HL-60/S4 treated with phorbol 12-myristate 13-acetate at 8.2 ng/mL for 4 days and 3 days (cell line): ENCODE measurements around the gene FMN1.
"Not testable (repeated sequence)": the region's sequence is repeated elsewhere in the genome, so short reads cannot be mapped to it uniquely, and the experiment has no call there.

ENCODE experiments used
- in situ Hi-C: fragments of 300-500 bp; cut with MboI; formaldehyde crosslinking; loops from 2 replicates; pipeline ENCODE4 v1.15.0; 2022; ENCODE audit warnings: low sequenced_read_pairs

Gene FMN1

DNA sequence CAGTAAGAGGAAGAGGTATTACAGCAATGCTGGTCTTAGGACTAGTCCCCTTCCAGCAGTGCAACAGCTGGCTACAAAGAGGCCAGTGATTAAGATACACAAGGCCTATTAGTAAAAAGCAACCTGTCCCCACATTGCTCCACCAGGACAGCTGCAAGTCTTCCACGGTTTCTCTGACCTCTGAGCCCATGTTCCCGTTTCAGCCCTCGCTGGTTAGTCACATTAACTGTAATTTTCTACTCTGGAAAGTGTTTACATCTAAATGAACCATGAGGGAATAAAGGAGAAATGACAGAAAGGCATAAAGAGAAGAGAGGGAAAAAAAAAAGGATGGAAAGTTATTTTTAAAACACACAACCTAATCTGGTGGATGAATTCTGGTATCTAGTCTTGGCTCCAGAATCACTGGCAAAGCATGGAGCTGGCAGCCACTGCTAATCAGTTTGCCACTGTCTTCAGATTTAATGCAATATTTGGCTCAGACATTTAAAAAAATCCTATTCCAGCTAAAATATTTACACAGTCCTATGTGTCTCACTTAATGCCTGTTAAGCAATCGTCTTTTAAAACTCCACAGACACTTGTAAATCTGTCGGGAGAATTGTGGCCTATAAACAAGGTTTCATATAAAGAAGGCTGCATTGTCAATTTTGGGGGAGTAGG, 321.8 kb downstream of the FMN1 start:
- in situ Hi-C loops, result no loop called here

DNA sequence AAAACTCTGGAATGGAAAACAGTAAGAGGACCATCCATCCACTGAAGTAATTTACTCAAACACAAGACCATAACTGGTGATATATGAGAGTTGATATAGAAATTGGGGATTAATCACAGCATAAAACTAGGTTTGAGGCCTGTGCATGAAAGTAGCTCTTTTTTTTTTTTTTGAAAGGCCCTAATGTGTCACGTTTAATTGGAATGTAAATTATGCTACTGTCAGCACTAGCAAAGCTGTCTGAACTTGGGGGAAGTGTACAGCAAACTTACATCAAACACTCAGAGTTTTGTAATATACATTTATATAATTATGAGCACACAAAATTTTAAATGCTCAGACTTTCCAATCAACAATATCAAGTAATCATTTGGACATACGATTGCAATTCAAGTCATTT, 322.6 kb downstream of the FMN1 start:
- in situ Hi-C loops, result no loop called here

DNA sequence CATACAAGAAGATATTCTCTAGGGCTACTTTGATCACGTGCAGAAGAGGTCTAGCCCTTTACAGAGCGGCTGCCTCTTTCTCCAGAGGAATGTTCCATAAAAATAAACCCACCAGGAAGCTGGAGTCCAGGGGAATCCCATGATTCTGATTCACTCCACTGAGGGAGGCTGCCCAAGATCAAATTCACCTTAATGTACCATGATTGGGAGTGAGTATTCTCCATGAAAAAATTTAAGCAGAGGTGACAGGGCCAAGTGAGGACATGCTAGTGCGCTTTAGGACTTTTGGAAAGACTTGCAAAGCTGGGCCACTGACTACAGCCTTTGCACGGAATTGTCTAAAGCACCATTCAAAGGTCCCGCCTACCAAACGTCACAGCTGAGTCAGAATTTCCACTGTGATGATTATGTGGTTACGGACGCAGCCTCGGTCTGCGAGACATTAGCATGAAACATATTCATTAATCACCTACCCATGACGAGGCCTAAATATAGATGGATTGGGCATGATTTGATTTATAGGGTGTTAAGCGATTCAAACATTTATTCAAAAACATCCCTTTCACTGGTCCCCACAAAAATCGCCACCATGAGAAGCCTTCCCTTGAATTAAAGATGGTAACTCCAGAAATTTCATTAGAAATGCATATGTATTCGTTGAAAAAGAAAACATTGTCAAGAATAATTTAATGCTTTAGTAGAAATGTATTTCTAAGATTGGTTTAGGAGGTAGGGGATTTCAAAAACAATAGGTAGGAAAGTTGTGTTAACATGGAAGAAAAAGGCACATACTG, 324.1 kb downstream of the FMN1 start:
- in situ Hi-C loops, result no loop called here

DNA sequence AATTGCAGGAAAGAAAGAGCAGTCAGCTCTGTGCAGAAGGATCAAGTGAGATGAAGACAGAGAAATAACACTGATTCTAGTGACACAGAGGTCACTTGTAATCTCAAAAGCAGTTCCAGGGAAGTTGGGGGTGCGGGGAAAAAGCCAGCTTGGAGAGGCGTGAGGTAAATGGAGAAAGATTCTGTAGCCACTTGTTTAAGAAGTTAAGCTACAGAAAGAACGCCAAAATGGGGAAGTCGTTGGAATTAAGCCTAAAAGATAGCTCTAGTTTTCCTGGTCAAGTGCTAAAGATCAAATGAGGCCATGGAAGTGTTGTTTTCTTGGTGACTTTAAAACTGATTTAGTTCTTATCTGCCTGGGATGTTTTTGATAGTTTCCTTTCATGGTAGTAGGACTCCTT, 324.7 kb downstream of the FMN1 start:
- in situ Hi-C loops, result no loop called here

DNA sequence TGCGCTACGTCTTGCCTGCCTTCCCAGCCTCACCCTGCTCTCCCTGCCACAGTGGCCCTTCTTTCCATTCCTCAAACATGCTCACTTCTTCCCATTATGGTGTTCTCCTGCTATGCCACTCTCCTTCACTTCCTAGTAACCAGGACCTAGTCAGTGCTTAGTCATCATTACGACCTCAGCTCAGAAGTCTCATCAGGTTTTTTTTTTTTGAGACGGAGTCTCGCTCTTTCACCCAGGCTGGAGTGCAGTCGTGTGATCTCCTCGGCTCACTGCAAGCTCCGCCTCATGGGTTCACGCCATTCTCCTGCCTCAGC, 327.2 kb downstream of the FMN1 start:
- in situ Hi-C loops, result no loop called here

DNA sequence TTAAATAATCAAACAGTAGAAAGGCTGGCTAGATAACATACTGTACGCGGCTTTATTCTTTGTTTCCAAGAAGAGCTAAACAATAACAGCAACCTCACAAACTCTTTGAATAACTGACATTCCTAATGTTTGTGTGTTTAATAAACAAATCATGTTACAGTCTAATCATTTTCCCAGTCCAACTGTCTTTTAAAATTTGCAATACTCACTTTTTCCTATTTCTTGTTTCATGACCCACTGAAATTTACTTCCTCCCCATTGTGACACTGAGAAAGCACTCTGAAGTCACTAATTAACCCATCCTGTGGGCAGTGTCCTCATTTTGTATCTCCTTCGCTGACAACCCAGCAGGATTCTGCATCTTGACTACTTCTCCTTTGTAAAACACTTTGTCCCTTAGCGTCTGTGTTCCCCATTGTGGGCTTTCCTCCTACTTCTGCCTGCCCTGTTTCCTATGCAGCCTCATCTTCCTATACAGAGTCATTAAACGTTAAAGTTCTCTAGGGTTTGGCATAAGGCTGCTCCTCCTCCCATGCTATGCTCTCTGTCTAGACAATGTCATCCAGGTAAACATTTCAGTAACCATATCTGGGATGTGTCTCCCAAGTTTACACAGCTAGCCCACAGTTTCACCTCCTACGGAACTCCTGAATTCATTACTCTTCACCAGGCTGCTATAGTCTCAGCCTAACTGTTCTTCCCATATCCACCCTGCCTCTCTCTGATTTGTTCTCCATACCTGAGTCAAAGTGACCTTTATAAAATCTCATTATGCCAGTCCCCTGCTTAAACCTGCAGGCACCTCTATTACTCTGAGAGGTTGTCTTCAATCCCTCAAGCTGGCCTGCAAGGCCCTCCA, 327.8 kb downstream of the FMN1 start:
- in situ Hi-C loops, result no loop called here

DNA sequence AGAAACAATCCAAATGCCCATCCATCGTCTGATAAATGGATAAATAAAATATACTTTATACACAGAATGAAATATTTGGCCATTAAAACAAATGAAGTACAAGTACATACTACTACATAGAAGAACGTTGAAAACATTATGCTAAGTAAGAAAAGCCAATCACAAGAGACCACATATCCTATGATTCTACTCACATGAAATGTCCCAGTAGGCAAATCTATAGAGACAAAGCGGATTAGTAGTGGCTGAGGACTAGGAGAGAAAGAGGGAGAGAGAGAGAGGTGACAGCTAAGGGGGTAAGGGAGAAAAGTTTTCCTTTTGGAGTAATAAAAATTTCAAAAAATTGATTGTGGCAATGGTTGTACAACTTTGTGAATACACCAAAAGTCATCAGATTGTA, 329.7 kb downstream of the FMN1 start:
- in situ Hi-C loops, result no loop called here

DNA sequence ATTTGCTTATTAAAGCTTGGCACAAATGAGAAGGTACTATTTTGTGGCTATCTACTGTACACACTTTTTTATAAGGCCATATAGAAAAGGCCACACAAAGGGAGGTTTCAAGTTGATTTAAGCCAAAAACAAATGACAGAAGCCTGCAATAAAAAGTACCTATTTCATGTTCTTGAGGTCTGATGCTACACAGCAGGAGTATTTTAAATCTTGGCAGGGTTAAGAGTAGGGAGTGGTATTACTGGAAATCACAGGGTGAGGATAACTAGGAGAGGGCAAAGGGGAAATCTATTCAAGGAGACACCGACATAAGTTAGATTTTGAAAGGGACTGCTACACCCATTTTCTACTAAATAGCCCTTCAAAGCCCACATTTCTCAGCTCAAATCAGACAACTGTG, 330.5 kb downstream of the FMN1 start:
- in situ Hi-C loops, result no loop called here

DNA sequence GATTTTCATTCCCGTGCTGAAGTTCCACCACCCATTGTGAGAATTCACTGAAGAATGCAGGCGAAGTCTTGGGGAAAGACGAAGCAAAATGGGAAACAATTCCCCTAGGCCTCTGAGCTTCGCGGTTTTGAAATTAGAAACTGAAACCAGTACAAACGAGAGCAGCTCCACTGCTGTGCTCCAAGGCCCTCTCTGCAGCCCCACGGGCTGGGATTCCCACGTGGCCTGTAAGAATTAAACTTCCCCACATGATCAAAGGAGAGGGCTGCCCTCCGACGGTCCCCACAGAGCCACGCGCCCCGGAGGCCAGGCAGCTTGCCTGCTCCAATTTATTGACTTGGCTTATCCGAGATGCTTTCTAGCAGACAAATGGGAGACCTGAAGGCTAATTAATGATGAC, 332.8 kb downstream of the FMN1 start:
- in situ Hi-C loops, result no loop called here

DNA sequence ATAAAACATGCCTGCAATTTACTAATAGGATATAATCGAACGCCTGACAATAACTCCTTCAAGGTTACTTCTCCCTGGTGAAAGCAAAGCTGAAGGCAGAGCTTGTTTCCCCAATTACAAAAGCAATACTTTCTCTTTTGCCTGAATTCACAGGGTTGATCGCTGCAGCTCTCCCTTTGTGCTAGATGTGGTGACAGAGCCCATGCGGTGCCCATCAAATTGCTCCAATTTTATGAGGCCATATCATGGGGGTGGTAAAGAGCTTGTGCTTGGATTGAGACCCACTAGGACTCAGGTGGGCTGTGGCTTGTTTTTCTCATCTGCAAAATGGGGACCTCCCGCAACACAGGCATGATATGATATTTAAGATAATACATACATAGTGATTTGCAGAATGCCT, 333.3 kb downstream of the FMN1 start:
- in situ Hi-C loops, result no loop called here

DNA sequence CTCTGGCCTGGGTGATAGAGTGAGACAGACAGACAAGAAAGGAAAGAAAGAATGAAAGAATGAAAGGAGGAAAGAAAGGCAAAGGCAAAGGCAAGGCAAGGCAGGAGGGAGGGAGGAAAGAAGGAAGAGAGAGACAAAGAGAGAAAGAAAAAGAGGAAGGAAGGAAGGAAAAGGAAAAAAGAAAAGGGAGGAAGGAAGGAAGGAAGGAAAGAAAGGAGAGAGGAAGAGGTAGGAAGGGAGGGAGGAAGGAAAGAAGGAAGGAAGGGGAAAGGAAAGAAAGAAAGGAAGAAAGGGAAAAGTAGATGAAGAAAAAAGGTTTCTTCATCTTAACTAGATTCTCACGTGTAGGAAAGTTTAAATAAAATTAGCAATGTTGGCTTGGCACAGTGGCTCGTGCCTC, 334.5 kb downstream of the FMN1 start:
- in situ Hi-C loops, result no loop called here

DNA sequence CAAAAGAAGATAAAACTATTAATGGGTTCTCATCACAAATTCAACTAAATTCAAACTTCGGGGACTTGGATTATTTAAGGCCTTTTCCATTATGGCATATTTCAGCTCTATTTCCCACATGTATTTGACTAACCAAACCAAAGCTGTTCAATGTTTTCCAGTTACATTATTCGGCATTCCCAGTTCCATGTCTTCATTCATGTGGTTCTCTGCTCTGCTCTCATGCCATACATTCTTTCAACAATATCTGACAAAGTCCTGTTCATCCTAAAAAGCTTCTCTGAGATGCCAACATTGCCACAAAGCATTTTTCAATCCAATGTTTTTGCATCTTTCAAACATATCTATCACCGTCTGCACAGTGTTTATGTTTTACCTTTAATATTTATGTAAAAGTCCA, 335.3 kb downstream of the FMN1 start:
- in situ Hi-C loops, result no loop called here

DNA sequence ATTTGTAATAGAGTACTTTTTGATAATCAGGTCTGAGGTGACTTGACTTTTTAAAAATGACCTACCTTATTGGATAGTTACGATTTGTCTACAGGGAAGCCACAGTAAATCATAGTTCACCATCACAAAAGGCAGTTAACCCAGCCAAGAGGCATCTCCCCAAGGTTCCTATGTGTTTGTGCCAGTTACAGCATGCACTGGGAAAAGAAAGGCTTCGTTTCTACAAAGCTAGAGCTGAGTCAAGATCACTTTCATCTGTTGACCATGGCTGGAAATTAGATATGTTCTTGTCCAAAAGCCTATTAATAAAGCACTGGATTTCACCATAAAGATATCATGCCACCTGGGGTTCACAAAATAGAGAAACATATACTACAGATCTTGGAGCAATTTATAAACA, 336.8 kb downstream of the FMN1 start:
- in situ Hi-C loops, result no loop called here

DNA sequence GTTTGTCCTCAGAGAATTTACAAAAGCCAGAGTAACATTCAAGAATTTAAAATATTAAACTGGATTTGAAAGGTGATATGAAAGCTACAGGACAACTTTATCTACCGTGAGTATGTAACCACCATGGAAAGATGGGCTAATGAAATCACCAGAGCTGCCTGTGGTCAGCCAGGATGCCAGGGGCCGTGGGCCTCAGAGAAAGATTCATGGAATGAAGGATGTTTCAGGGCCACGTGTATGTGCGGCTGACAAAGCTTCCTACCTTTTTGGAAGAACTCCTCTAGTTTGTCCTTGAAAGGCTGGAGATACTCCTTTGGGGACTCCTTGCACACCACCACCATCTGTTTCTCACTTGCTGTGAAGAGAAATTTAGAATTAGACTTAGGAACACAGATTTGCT, 337.8 kb downstream of the FMN1 start:
- in situ Hi-C loops, result no loop called here

DNA sequence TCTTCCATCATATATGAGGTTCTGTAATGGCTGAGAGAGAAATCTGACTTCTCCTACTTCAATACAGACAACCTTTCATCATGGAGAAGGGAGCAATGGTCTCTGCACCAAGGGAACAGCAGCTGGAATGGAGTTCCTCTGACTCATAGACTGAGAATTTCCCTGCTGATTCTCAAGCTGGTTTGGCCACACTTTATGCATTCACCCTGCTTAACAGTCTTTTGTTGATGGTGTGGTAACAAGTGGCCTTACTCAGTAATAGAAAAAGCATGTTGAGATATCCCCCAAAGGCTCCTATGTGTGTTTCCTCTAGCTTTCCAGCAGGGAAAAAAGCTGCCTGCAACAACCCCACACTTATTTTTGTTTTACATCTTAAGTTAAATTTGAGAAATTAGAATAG, 338.6 kb downstream of the FMN1 start:
- in situ Hi-C loops, result no loop called here

DNA sequence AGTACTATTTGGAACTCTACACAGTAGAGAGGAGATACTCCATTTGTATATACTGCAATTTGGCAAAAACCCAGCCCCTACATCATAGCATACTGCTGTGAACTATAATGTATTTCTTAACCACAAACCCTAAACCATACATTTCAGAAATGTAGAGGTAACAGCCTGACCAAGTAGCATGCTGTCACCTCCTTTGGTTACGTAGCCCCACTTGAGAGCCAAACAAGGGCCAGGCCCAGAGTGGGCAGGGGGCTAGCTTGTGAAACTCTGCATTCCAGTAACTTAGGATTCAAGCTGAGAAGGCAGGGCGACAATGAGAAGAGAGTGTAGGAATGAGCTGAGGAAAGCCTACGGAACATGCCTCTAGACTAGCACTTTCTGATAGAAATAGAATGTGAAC, 340.9 kb downstream of the FMN1 start:
- in situ Hi-C loops, result no loop called here

DNA sequence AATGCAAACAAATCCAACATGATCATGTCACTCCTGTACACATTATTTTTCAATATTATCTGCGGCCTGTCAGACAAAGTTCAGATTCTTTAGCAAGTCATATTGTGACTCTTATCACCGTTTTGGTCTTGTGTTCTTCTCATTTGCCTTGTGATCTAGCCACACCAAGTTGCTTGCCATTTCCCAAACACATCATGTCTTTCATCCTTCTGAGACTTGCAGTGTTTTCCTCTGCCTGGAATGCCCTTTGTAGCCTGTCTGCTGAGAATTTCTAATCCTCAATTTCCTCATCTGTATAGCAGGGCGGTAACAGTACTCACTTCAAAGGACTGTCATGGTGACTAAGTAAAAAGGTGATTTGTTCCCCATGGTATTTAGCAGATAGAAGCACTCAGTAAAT, 341.7 kb downstream of the FMN1 start:
- in situ Hi-C loops, result no loop called here

DNA sequence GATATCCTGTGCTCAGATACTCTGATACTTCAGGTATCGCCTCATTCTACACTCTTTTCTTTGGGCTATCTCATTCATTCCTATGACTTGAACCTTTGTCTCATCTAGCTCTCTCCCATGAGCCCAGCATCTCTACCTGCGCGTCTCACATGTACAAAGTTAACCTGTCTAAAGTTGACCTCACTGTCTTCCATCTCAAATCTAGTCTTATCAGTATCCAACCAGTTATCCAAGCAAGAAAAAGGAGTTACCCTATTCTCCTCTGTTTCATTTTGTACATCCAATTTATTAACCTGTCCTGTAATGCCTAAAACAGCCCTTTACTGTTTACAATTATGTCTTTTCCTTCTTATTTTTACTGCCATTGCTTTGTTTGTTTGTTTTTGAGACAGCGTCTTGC, 342.5 kb downstream of the FMN1 start:
- in situ Hi-C loops, result no loop called here

DNA sequence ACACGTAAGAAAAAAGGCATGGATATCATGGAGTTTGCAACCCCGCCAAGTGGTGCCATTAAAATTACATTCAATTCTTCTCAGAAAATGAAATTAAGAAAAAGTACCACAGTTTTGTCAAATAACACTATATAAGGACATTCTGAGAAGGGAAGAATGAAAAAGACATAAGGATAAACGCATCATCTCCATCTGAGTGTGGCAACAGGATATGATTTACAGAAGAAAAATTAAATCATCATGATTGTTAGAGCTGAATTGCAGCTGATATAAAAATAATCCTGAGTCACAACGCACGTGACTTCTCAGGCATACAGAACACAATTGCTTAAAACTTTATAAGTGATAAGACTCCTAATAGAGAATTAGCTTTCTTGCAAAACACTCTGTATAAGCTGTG, 342.9 kb downstream of the FMN1 start:
- in situ Hi-C loops, result no loop called here

DNA sequence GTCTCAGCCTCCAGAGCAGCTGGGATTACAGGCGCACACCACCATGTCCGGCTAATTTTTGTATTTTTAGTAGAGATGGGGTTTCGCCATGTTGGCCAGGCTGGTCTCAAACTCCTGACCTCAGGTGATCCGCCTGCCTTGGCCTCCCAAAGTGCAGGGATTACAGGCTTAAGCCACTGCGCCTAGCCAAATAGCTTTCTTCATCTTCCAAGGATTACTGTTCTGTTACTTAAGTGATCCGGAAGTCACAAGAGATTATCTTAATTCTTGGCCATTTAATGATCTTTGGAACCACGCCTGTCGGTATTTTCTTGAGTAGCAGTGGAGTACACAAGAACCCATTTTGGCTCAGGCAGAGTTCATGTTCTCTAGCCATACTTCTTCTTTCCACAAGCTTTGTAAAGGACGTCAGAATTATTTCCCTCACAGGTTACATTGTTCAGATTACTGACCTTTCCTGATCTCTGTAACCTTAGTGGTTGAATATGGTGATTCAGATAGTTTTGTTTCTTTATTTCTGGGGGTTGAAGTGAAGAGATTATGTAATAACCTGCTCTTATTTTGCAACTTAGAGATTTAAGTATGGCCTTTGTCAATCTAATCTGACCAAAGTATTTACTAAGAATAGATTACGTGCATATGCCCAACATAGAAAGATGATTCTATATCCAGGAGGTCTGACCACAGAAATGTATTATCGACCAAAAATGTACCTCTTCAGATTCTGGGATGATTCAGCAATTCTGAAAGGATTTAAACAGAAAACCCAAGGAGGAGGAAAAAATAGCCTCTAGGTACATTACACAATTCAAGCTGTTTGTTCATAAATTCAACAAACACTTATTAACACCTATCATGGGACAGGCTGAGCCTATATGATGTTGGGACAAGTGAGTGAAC, 344.5 kb downstream of the FMN1 start:
- in situ Hi-C loops, result no loop called here

DNA sequence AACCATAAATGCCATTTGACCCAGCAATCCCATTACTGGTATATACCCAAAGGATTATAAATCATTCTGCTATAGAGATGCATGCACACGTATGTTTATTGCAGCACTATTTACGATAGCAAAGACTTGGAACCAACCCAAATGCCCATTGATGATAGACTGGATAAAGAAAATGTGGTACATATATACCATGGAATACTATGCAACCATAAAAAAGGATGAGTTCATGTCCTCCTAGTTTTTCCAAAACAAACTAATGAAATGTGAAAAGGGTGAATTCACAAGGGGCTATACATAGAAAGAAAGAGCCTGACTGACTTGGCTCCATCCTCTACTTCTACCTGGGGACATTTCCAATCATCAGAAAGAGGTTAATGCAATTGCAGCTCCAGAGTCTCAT, 347.8 kb downstream of the FMN1 start:
- in situ Hi-C loops, result not testable (repeated sequence)
